ENCODE measurements around the gene FAM181A. TPM values are rescaled to one million over a fixed set of nuclear protein-coding genes. Genes with fewer than 3 reads are reported as not detected.

FAM181A gene
- total RNA-seq, 2 donors from 2014 or later = not detected

DNA sequence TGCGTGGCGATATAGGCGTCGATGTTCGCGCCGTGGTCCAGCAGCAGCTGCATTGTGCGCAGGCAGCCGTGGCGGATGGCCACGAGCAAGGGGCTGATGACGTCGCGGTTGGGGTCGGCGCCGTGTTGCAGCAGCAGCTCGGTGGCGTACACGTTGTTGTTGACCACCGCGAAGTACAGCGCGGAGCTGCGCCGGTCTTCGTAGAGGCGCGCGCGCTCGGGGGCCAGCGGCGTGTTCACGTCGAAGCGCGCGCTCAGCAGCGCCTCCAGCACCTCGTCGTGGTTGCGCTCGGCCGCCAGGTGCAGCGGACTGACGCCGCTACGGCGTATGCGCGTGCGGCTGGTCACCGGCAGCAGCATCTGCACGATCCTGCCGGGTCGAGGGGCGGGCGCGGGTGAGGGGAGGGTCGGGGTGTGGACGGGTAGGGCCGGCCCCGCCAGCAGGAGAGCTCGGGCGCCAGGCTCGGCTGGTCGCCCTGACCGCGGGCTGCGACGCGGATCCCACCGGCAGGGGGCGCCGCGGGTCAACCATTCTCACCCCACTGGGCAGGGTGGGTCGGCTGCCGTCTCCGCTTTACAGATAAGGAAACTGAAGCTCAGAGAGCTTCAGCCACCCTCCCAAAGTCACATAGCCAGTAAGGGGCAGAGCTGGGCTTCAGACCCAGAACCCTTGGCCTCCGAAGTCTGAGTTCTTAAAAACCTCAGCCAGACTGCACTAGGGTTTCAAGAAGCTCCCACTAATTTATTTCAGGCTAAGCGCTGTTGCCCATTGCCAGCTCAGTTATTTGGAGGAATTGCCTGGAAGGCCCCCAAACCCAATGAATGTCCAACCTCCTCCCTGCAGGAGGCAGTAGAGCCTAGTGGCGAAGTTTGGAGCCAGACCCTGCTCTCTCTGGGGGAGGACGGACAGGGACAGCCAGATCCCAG, 12.4 kb downstream of the FAM181A start:
- H3K36me3 Mint-ChIP-seq (ENCODE audit: insufficient read depth in 2 of 2) = peaks cover 4 to 5% of the 10 kb centered on the region in 2 donors
- peak overlapping the region; percentile 76 for H3K27ac Mint-ChIP-seq
- H3K9me3 Mint-ChIP-seq = no peaks in the 10 kb centered on the region
- peak; percentile 97 for ATAC-seq (replicated peaks in 1 of 2)
- H3K27me3 Mint-ChIP-seq (ENCODE audit: low read depth) = peaks cover 11% of the 10 kb centered on the region
- H3K4me3 Mint-ChIP-seq = peak overlapping the region; percentile 64 to 65
- peaks cover 19% of the 10 kb centered on the region for H3K4me1 Mint-ChIP-seq (ENCODE audit: low read depth)
- peak; percentile 92 to 98 for DNase-seq

- H3K4me3 Mint-ChIP-seq = peak overlapping the region in 1 of 2 donors; percentile 24
- no peaks in the 10 kb centered on the region for H3K9me3 Mint-ChIP-seq
These were observed 13.3 kb downstream of the FAM181A start for GRCh38 chr14:93940437-93940836.

GRCh38 chr14:93941293-93941910, 14.3 kb downstream of the FAM181A start:
- Mint-ChIP-seq H3K27ac (no peak overlapping the region), H3K36me3 (ENCODE audit: insufficient read depth in 2 of 2) (peaks cover 4 to 5% of the 10 kb centered on the region in 2 donors), H3K9me3 (no peaks in the 10 kb centered on the region), H3K4me3 (no peak overlapping the region), H3K27me3 (ENCODE audit: low read depth) (peaks cover 11% of the 10 kb centered on the region), H3K4me1 (ENCODE audit: low read depth) (peaks cover 23% of the 10 kb centered on the region)
- no peak for ATAC-seq (replicated peaks in 1 of 2)
- DNase-seq = no peak

More at GRCh38 chr14:93940437-93940836, 13.3 kb downstream of the FAM181A start:
- H3K36me3 Mint-ChIP-seq (ENCODE audit: insufficient read depth in 2 of 2) = peaks cover 4 to 5% of the 10 kb centered on the region in 2 donors
- DNase-seq = no peak
- H3K4me1 Mint-ChIP-seq (ENCODE audit: low read depth) = peaks cover 19% of the 10 kb centered on the region
- H3K27ac Mint-ChIP-seq = peak overlapping the region; percentile 12
- H3K27me3 Mint-ChIP-seq (ENCODE audit: low read depth) = peaks cover 11% of the 10 kb centered on the region
- no peak for ATAC-seq (replicated peaks in 1 of 2)

GRCh38 chr14:93943052-93943451, 15.9 kb downstream of the FAM181A start:
- Mint-ChIP-seq H3K27me3 (ENCODE audit: low read depth) (peaks cover 5% of the 10 kb centered on the region), H3K36me3 (ENCODE audit: insufficient read depth in 2 of 2) (peaks cover 2 to 6% of the 10 kb centered on the region in 2 donors)

GRCh38 chr14:93943930-93944329, 16.8 kb downstream of the FAM181A start:
- Mint-ChIP-seq H3K4me1 (ENCODE audit: low read depth) (peaks cover 29% of the 10 kb centered on the region), H3K27me3 (ENCODE audit: low read depth) (no peaks in the 10 kb centered on the region), H3K27ac (peak overlapping the region; percentile 51), H3K4me3 (no peak overlapping the region), H3K36me3 (ENCODE audit: insufficient read depth in 2 of 2) (peaks cover 2 to 6% of the 10 kb centered on the region in 2 donors), H3K9me3 (no peaks in the 10 kb centered on the region)
- ATAC-seq (replicated peaks in 1 of 2) = no peak
- DNase-seq = no peak

More at GRCh38 chr14:93943052-93943451, 15.9 kb downstream of the FAM181A start:
- Mint-ChIP-seq H3K4me1 (ENCODE audit: low read depth) (peaks cover 29% of the 10 kb centered on the region), H3K27ac (no peak overlapping the region), H3K4me3 (no peak overlapping the region), H3K9me3 (no peaks in the 10 kb centered on the region)
- ATAC-seq (replicated peaks in 1 of 2) (no peak), DNase-seq (no peak)

DNA sequence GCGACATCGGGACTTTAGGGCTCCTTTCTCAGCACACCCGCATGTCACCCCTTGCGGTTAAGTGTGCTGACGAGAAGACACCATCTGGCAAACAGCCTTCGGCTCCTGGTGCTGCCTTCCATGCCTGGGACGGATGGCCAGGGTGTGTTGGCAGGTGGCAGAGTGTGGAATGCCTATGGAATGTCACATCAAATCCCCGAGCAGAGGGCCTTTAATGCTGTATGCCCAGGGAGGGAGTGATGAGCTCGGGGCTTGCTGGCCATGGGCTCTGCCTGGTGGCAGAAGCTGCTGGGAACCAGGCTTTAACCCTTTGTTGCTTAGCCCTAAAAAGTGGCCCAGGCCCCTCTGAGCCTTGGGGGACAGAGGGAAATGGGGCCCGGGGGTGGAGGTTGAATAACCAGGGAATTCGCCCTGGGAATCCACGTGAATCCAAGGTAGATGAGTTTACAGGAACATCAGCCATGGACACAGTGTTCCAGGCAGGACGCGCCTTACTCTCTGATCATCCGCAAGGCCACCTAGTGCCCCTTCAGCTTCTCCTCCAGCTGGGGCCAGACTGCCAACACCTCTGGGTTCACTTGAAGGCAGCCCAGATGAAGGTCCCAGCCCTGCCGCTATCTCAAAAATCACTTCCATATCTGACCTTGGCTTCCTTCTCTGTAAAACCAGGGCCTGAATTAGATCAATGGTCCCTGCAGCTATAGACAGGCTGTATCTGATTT, 17.4 kb downstream of the FAM181A start:
- Mint-ChIP-seq H3K4me1 (ENCODE audit: low read depth) (peaks cover 29% of the 10 kb centered on the region), H3K27me3 (ENCODE audit: low read depth) (no peaks in the 10 kb centered on the region), H3K36me3 (ENCODE audit: insufficient read depth in 2 of 2) (peaks cover 2 to 6% of the 10 kb centered on the region in 2 donors), H3K27ac (no peak overlapping the region), H3K4me3 (no peak overlapping the region), H3K9me3 (no peaks in the 10 kb centered on the region)
- DNase-seq (no peak), ATAC-seq (replicated peaks in 1 of 2) (no peak)

DNA sequence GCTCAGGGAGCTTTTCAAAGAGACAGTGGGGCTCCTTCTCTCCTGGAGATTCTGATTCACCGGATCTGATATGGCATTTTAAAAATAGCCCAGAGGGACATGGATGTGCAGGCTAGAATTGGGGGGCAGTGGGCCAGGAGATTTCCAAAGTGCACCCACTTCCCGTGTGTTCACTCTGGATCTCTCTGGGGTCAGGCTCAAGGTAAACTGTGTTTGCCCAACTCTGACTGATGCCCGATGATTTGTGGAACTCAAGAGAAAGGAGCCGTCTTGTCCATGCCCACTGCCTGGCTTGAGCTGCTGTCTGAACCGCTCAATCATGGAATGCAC, 17.9 kb downstream of the FAM181A start:
- Mint-ChIP-seq H3K4me3 (no peak overlapping the region), H3K4me1 (ENCODE audit: low read depth) (peaks cover 25% of the 10 kb centered on the region), H3K27me3 (ENCODE audit: low read depth) (no peaks in the 10 kb centered on the region), H3K36me3 (ENCODE audit: insufficient read depth in 2 of 2) (peaks cover 2 to 6% of the 10 kb centered on the region in 2 donors), H3K27ac (no peak overlapping the region), H3K9me3 (no peaks in the 10 kb centered on the region)
- ATAC-seq (replicated peaks in 1 of 2) (no peak), DNase-seq (no peak)

DNA sequence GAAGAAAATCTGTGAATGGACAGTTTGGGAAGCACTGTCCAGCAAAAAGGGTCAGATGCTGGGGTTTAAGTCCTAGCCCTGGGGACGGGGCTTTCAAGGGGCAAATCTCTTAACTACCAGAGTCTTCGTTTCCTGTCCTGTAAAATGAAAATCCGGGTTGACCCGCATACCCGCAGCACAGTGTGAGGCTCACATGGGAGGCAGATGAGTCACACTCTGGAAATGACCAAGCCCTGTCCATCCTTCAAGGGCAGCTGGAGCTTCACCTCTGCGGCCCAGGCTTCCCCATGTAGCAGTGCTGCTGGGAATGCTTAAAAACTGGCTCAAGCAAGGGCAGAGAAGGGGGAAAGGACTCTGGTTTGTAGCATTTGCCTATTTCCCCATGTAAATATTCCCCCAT, 19.0 kb downstream of the FAM181A start:
- Mint-ChIP-seq H3K9me3 (no peaks in the 10 kb centered on the region), H3K27me3 (ENCODE audit: low read depth) (no peaks in the 10 kb centered on the region), H3K36me3 (ENCODE audit: insufficient read depth in 2 of 2) (peaks cover under 1 to 15% of the 10 kb centered on the region in 2 donors), H3K4me3 (no peak overlapping the region), H3K27ac (no peak overlapping the region), H3K4me1 (ENCODE audit: low read depth) (peaks cover 22% of the 10 kb centered on the region)
- ATAC-seq (replicated peaks in 1 of 2) = peak in 1 of 2 donors; percentile 62
- DNase-seq = no peak

DNA sequence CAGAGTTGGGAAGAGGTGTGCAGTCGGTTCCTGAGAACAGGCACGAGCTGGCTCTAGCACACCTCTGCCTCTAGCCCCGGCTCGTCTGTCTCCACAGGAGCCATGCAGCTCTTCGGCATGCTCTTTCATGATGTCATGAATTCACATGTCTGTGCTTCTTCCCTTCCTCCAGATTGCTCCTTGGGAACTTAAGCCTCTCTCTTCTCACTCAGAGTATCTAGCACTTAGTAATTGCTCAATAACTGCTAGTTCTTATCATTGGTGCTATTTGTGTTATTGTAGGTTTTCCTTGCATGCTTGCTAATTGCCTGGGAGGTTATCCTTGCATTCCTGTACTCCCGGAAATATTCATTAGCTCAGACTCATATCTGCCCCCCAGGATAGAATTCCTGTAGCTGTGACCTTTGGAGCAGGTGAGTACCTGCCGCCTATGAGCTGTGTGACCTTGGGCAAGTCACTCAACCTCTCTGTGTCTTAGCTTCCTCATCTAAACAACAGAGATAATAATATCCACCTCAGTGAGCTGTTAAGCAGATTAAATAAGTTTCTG, 19.5 kb downstream of the FAM181A start:
- Mint-ChIP-seq H3K4me3 (no peak overlapping the region), H3K27me3 (ENCODE audit: low read depth) (no peaks in the 10 kb centered on the region), H3K36me3 (ENCODE audit: insufficient read depth in 2 of 2) (peaks cover 2 to 13% of the 10 kb centered on the region in 2 donors), H3K27ac (no peak overlapping the region), H3K4me1 (ENCODE audit: low read depth) (peaks cover 22% of the 10 kb centered on the region), H3K9me3 (no peaks in the 10 kb centered on the region)
- ATAC-seq (replicated peaks in 1 of 2) (peak in 1 of 2 donors; percentile 7), DNase-seq (no peak)

DNA sequence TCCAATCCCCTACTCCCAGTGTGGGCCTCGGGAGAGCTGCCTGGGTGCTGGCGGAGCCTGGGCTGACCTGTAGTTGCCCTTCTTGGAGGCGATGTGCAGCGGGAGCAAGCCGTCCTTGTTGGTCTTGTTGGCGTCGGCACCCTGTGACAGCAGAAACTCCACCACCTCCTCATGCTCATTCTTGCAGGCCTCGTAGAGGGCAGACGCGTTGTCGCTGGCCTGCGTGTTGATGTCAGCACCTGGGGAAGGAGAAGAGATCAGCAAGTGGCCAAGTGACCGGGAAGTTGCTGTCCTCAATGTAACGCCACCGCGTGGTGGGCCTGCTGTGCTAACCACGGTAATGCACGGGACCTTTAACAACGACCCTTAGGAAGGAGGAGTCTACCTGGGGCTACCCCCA, 20.1 kb downstream of the FAM181A start:
- H3K4me1 Mint-ChIP-seq (ENCODE audit: low read depth) = peaks cover 29% of the 10 kb centered on the region
- no peak overlapping the region for H3K4me3 Mint-ChIP-seq
- no peaks in the 10 kb centered on the region for H3K9me3 Mint-ChIP-seq
- no peak overlapping the region for H3K27ac Mint-ChIP-seq
- H3K36me3 Mint-ChIP-seq (ENCODE audit: insufficient read depth in 2 of 2) = peaks cover 2 to 13% of the 10 kb centered on the region in 2 donors
- no peak for ATAC-seq (replicated peaks in 1 of 2)
- no peaks in the 10 kb centered on the region for H3K27me3 Mint-ChIP-seq (ENCODE audit: low read depth)
- DNase-seq = no peak

- no peak for DNase-seq
- no peak overlapping the region for H3K4me3 Mint-ChIP-seq
- H3K9me3 Mint-ChIP-seq = no peaks in the 10 kb centered on the region
- ATAC-seq (replicated peaks in 1 of 2) = no peak
- H3K27ac Mint-ChIP-seq = no peak overlapping the region
- peaks cover 2 to 14% of the 10 kb centered on the region in 2 donors for H3K36me3 Mint-ChIP-seq (ENCODE audit: insufficient read depth in 2 of 2)
- H3K27me3 Mint-ChIP-seq (ENCODE audit: low read depth) = no peaks in the 10 kb centered on the region
- peaks cover 50% of the 10 kb centered on the region for H3K4me1 Mint-ChIP-seq (ENCODE audit: low read depth)
These were observed 22.4 kb downstream of the FAM181A start for GRCh38 chr14:93949511-93950075.

GRCh38 chr14:93950948-93951634, 23.9 kb downstream of the FAM181A start:
- peak; percentile 40 to 48 for ATAC-seq (replicated peaks in 1 of 2)
- Mint-ChIP-seq H3K36me3 (ENCODE audit: insufficient read depth in 2 of 2) (peaks cover 6 to 17% of the 10 kb centered on the region in 2 donors), H3K27me3 (ENCODE audit: low read depth) (no peaks in the 10 kb centered on the region), H3K27ac (no peak overlapping the region), H3K4me3 (no peak overlapping the region), H3K4me1 (ENCODE audit: low read depth) (peaks cover 65% of the 10 kb centered on the region), H3K9me3 (no peaks in the 10 kb centered on the region)
- DNase-seq = no peak
